Astrocyte of the hippocampus (primary cell): ENCODE measurements around the gene C2orf15.
"Not testable (repeated sequence)": the region's sequence is repeated elsewhere in the genome, so short reads cannot be mapped to it uniquely, and the experiment has no call there.

ENCODE experiments used
- DNase-seq: peaks from one replicate; pipeline ENCODE4 v3.0.0; 2011; ENCODE audit warnings: low read depth, low spot score

C2orf15 gene, protein sequence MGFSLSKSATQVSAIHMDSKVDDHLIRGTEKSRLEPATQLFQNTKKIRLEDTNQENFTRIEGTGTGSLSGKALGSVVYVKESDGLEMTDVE

DNA sequence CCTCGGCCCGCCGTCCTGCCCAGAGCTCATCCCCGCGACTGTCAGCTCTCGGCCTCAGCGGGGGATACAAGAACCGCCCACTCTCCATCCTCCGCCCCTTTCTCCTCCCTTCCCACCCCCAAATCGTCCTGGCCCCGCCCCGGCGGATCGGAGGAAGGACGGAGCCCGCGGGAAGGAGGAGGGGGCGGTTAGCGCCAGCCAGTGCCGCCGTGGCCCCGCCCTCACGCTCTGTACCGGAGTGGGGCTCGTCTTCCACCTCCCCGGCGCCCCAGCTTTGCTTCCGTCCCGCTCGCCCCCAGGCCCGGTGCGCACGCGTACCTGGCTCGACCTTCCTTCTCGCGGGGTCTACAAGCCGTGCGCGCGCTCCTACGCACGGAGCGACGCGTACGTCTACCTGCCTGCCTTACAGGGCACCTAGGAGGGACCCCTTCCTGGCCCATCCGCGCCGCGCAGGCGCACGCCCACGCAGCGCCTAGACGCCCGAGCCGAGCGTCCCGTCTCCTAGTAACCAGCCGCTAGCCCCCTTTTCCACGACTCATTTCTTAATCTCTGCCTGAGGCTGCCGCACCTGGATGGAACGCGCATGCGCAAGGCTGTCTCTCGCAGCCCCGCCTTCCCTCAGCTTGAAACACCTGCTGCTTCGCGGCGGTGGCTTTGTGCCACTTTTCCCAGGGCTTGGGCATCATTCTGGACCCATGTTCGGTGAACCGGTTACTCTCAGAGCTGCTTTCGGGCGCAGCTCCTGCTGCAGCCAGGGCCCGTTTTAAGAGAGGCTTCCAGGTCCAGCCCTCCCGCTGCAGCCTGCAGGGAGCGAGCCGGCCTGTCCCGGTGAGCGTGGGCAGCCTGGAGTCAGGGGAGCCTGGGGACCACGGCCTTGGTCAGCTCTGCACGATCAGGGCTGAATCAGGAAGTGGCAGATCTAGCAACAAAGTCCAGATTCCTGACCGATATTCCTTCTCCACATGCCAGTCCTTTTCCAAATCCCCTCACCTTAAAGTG, at the start of gene C2orf15:
Gene C2orf15 (plus strand): TSS at position 598 of the 999 bp plus-strand sequence. CDS start 8,852 bp downstream, outside the sequence.
- peak; percentile 94 for DNase-seq

DNA sequence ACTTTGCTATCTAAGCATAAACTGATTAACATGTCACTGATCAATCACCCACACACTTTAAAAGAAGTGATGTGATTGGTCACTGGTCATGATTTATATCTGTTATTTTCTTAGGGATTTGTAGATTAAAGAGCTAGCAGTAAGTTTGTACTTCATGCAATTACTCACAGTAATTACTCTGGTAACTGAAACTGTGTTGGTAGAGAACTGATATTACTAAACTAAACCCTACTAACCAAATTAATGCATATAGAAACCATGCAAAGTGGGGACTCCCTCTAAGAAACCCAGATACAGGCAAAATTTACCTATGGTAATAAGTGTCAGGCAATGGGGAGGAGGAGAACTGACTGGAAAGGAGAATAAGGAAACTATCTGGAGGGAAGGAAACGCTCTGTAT, 44.8 kb upstream of the C2orf15 start:
- DNase-seq, result no peak

DNA sequence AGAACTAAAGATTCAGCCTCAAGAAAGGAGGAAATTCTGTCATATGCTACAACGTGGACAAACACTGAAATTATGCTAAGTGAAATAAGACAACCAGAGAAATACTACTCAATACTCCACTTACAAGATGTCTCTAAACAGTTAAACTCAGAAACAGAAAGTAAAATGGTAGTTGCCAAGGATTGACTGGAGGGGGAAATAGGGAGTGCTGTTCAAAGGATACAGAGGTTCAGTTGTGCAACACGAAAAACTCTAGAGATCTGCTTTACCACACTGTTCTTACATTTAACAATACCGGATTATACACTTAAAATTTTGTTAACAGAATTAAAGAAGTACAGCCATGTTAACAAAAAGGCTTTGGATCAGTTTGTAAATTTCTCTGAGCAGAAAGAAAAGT, 39.8 kb upstream of the C2orf15 start:
- no peak for DNase-seq

DNA sequence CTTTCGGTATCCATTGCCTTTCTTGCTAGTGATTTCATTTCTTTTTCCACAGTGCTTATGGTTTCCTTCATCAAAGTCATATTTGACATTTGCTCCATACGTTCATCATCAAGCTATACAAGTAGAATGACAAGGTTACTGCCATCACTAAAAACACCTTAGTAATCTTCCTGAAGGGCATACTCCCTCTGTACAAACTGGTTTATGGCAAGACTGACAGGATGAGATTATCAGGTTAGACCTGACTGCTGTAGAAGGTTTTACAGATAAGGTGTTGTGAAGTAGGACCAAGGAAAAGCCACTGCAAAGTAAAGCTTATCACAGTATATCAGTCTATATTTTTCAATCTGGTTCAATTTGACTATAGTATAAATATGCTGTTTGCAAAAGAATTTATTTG, 37.5 kb upstream of the C2orf15 start:
- no peak for DNase-seq

DNA sequence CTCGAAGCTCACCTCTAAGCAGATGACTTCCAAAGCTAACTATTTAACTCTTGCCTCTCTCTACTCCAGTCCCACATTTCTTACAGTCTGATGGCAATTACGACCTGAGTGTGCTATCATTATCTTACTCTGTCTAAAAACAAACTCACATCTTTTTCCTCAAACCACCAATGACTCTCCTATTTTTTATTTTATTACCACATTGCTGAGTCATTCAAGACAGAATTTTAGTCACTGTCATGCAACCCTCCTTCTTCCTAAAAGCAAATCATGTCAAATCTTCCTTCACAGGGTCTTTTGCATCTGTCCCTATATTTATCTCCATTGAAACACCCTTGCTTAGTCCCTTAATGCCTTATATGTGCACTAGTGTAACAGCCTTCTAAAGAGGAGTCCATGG, 34.6 kb upstream of the C2orf15 start:
- DNase-seq, result no peak

DNA sequence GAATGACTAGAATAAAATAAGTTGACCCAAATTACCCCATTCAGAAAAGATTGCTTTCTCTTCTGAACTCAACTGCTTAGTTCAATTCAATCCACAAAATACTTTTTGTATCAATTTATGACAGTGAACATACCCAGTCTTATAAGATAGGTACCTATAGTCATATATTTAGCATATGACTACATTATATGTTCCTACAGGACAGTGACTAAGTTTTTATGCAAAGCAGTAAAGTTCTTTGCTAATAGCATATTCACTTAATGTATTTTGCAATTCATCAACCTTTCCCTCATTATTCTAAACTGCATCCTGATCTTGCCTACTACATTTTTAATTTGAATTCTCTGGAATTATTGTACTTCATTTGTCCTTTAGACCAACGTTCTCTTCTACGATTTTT, 30.3 kb upstream of the C2orf15 start:
- no peak for DNase-seq

DNA sequence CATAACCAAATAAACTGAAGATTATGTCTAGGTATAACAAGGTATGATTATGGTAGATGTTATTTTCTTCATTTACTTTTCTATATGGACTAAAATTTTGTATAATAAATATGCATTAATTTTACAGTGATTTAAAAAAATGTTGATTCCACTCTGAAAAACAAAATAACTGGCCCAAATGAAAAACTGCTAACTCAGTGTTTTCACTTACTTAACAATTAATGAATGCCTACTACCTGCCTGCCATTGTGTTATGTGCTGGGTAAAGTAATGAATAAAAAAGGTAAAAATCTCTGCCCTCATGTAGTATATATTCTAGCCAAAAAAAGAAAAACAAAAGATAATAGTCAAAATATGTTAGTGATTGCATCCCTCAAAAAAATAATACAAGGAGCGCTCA, 29.6 kb upstream of the C2orf15 start:
- DNase-seq, result no peak

DNA sequence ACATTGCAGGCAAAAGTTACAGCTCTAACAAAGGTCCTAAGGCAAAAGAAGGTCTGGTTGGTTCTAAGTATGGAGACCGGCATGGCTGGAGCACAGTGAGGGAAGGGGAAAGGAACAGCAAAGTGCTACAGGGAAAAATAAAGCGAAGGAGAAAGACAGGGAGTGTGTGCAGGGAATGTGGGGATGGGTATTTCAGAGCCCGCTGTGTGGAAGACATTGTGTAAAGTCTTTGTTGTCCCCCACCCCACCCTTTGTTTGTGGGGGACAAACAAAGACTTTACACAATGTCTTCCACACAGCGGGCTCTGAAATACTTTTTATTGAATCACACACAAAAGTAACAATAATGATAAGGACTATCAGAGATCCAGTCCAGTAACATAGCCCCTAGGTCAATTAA, 28.9 kb upstream of the C2orf15 start:
- DNase-seq, result no peak

DNA sequence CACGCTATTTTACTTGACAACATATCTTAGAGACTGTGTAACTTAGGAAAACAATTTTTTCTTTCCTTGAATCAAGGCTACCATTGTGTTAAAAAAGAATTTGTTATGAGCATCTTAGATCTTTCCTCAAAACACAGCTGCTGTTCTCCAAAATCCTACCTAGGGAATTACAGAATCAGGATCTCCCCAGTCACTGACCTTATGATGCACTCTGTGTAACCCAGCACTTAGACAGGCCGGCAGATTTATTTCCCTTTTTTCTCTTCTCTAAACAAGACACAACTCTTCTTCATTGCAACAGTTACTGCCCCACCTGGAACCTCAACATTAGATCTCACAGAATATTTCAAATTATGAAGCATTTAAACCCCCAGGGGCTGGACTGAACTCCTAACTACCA, 13.5 kb upstream of the C2orf15 start:
- DNase-seq, result no peak

DNA sequence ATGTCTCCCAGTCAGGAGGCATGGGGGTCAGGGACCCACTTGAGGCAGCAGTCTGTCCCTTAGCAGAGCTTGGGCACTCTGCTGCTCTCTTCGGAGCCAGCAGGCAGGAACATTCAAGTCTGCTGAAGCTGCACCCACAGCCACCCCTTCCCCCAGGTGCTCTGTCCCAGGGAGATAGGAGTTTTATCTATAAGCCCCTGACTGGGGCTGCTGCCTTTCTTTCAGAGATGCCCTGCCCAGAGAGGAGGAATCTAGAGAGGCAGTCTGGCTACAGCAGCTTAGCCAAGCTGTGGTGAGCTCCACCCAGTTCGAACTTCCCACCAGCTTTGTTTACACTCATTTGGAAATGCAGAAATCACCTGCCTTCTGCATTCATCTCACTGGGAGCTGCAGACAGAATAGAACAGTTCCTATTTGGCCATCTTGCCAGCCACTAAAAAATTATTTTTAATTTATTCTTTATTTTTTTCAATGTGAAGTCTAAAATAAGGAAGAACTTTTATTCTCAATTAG, 6.4 kb upstream of the C2orf15 start:
- DNase-seq, result not testable (repeated sequence)

DNA sequence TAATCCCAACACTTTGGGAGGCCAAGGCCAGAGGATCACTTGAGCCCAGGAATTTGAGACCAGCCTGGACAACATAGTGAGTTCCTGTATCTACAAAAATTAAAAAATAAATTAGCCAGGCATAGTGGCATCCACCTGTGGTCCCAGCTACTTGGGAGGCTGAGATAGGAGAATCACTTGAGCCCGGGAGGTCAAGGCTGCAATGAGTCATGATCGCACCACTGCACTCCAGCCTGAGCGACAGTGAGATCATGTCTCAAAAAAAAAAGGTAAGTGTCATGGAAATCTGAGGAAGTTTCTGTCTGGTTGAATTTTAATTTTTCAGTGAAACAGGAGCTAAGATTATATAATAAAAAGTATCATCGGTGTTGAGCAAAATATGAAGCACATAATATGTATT, 2.5 kb upstream of the C2orf15 start:
- DNase-seq, result no peak

DNA sequence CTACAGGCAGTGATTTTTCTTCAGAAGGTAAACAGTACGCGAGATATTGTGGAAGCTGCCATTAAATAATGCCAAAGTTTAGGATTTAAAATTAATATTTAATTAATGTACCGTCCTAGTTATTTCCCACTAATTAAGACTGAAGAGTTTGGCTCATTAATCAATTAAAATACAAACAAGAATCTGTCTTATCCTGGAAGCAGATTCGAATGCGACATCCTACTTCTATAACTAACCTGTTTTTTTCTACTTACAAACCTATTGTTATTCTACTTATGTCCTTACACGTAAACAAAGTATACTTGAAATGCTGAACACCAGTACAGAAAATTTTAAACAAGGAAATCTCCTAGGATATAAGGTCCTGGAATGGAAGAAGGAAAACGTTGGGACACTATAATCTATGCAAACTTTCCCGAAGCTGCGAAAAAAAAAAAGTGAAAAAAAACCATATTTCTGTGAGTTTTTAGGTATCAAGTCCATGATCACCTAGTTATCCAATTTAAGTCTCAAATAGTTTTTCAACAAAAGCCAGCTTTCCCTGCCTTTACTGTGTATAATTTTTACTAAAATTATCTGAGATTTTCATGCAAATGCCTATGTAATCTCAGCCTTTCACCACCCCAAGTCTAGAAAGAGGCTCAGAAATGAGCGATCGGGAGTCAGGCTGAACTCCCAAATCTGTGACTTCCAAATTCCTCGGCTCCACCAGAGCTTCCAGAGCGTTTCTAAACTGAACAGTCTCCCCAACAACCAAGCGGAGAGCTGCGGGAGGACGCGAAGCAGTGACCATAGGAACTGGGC, 1.2 kb upstream of the C2orf15 start:
- no peak for DNase-seq

DNA sequence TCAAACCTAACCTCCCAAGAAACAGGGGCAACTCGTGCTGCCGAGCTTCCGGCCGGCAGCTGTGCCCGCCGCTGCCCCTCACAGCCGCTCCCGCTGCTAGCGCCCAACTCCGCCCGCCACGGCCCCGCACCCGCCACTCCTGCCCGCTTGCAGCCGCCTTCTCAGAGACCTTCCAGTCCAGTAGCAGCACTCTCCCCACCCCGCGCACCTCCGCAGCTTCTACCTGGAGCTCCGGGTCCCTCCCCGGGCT, 722 bp upstream of the C2orf15 start:
- no peak for DNase-seq

DNA sequence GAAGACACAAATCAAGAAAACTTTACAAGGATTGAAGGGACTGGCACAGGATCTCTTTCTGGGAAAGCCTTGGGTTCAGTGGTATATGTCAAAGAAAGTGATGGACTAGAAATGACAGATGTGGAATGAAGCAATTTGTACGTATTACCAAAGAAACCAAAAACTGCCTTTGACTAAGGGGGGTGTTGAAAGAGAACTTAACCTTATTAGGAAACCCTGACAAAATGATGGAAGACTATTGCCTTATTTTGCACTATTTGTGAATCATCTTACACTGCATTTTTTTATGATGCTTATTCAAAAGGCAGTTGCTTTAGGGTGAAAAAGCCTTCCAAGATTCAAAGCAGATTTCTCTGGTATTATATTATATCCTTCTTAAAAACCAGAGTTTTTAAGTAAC, 9.2 kb downstream of the C2orf15 start:
- no peak for DNase-seq

DNA sequence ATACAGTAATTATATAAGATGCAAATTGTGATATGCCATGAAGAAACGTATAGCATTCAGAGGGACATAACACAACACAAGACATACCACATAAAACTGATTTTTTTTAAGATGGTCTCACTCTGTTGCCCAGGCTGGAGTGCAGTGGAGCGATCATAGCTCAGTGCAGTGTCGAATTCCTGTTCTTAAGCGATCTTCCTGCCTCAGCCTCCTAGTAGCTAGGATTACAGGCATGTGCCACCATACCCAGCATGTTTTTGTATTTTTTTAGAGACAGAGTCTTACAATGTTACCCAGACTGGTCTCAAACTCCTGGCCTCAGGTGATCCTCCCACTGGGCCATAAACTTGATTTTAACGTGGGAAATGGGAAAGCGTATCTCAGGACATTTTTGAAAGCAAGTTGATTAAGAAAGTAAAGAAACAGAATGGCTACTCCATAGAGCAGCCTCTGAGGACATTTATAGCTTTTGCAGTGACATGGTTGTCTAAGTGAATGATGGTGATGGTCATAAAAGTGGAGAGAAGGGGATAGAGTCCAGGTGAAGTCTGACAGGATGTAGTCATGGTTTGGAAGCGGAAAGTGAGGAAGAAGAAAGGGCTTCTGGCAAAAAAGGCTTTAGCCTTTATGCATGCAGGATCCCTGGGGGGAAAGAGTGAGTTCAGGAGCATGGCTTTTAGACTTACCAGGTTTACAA, 10.8 kb downstream of the C2orf15 start:
- no peak for DNase-seq

DNA sequence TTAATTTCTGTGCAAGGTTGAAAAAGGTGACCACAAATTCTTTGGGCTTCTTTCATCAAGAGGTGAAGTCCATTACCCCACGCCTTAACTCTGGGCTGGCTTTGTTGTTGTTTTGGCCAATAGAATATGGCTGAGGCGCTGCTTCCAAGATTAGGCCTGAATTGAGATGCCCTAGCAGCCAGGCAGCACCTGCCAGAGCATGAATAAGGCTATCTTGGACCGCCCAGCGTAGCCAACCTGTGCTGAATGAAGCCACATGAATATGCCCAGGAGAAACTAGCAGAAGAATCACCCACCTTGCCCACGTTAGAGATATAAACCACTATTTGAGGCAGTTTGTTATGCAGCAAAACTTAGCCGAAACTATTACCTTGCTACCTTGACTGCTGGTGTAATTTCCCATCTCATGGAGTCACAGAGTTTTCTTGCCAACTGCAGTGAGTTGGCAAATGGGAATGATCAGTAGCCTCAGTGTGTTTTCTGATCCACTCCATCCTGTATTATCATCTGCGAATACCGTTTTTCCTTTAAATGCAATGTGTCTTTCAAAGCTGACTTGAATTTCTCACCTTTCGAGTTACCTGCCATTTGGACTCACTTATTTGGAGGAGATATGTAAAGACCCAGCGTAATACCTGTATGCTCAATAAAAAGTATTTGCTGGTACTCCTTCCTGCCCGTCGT, 12.6 kb downstream of the C2orf15 start:
- DNase-seq, result peak; percentile 33

DNA sequence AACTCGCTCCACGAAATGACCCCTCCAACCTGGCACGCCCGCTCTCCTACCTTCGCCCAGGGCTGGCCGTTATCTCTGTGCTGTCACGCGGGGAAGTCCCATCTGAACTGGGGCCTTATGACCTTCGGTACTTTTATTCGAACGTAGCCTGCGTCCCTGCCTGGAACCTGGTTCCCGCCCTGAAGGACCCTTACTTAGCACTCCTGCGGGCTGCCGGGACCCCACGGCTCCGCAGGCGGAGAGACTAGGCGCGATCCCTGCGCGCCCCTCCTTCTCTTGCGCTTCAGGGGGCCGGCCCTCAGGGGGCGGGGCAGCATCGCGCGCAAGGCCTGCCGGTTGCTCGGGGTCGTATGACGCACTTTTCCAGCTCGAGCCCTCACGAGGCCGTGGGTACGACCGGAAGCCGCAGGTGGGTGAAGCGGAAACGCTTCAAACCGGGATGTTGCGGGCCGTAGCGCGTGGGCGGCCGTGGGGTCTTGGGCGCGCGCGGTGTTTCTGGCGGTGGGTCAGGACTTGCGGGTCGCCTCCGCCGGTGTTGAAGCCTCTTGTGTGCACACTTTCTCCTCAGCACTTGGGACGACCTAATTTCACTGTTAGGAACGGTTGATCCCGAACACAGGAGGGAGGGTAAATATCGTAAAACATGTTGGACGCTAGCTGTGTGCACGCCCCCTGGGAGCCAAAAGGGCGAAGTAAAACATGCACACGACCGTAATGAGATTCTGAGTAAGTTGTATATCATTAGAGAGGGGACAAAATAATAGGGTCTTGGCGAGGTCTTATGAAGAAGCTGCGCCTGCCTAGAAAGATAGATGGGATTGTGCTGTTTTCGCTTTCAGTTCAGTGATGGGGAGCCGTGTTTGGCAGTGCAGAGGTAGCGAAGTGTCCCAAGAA, 13.4 kb downstream of the C2orf15 start, which contains the start of the genes LIPT1 and TSGA10:
Gene LIPT1 (plus strand): TSS at position 325 of the 894 bp plus-strand sequence. CDS start 6,991 bp downstream, outside the sequence.
Gene TSGA10 (minus strand): TSS at position 300 of the 894 bp plus-strand sequence. CDS start 45,503 bp downstream, outside the sequence.
- peak; percentile 96 for DNase-seq

DNA sequence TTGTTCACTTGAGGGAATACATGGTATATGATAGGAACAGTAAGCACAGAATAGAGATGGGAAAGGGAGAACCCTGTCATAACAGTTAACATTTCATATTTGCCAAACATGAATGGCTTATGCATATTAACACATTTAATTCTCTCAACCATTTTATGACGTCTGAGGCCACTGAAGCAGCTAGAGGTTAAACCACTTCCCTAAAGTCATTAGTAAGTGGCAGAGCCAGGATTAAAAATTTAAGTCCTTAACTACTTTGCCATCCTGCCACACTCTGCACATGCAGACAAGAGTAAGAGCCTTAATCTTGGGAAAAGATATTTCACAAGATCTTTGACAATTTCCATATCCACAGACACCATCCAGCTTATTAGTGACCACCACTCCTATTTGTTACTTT, 15.4 kb downstream of the C2orf15 start:
- no peak for DNase-seq

DNA sequence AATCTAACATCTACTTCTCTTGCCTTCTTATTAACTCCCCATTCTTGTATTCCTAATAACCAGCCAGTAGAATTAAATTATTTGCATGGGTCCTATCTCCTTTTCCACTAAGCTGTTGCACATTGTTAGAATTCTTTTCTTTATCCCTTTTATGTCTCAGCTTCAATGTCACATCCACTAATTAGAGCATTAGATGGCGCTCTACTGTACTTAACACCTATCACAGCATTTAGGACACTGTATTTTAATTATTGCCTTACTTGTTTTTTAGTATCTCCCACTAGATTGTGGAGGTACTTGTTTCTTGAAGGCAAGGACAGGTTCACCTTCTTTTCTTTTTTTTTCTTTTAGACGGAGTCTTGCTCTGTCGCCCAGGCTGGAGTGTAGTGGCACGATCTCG, 17.1 kb downstream of the C2orf15 start:
- no peak for DNase-seq

DNA sequence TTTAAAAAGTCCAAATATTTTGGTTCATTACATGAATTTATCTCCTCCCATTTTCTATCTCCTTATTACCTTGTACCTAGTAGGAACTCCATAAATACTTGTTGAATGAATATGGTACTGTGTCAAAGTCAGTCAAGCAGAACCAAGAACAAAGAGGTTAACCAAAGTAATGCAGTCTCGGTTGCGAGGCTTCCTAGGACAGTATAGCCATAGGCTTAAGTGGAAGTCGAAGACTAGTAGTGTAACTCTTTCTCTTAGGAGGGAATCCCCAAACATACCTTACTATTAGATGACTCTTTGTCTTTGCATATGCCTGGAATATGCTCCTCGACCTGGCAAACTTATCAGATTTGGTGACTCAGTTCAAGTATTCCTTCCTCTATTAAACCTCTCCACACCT, 18.1 kb downstream of the C2orf15 start:
- no peak for DNase-seq
